UCSD-AML1 (cell line): ENCODE results near the gene ACOX3.
"Not testable (repeated sequence)": the region's sequence is repeated elsewhere in the genome, so short reads cannot be mapped to it uniquely, and the experiment has no call there.

ENCODE experiments used
- DNase-seq: peaks from one replicate; lab custom pipeline; 2025; ENCODE audit not compliant: unreplicated experiment; lab: John Stamatoyannopoulos, UW

Gene ACOX3

GRCh38 chr4:8440492-8441311 lies at the start of gene ACOX3, which contains the start of gene TRMT44:
TSS of gene ACOX3 (minus strand) at chr4:8440723. CDS start at chr4:8416521, 24,202 bp downstream.
TSS of gene TRMT44 (plus strand) at chr4:8440777. CDS start at chr4:8440823, 46 bp downstream.
- peak; percentile 94 for DNase-seq

GRCh38 chr4:8488791-8489369 lies 48.4 kb upstream of the ACOX3 start:
- DNase-seq, result no peak

GRCh38 chr4:8486643-8487042 lies 46.1 kb upstream of the ACOX3 start:
- not testable (repeated sequence) for DNase-seq

- DNase-seq, result no peak
Observed at GRCh38 chr4:8480221-8480620, 39.7 kb upstream of the ACOX3 start.

- no peak for DNase-seq
Observed at GRCh38 chr4:8478801-8479744, 38.5 kb upstream of the ACOX3 start.

- DNase-seq, result no peak
Observed at GRCh38 chr4:8478371-8478770, 37.8 kb upstream of the ACOX3 start.

- DNase-seq, result no peak
Observed at GRCh38 chr4:8477676-8478075, 37.2 kb upstream of the ACOX3 start.

GRCh38 chr4:8477095-8477635 lies 36.6 kb upstream of the ACOX3 start:
- no peak for DNase-seq

- DNase-seq, result no peak
Observed at GRCh38 chr4:8475751-8476575, 35.4 kb upstream of the ACOX3 start.

- no peak for DNase-seq
Observed at GRCh38 chr4:8474856-8475255, 34.3 kb upstream of the ACOX3 start.

GRCh38 chr4:8473920-8474590 lies 33.5 kb upstream of the ACOX3 start:
- DNase-seq, result no peak

- no peak for DNase-seq
Observed at GRCh38 chr4:8473198-8473919, 32.8 kb upstream of the ACOX3 start.

- DNase-seq, result no peak
Observed at GRCh38 chr4:8472689-8473197, 32.2 kb upstream of the ACOX3 start.

GRCh38 chr4:8472158-8472688 lies 31.7 kb upstream of the ACOX3 start:
- DNase-seq, result no peak

- no peak for DNase-seq
Observed at GRCh38 chr4:8471211-8471875, 30.8 kb upstream of the ACOX3 start.

- no peak for DNase-seq
Observed at GRCh38 chr4:8470451-8471024, 30.0 kb upstream of the ACOX3 start.

GRCh38 chr4:8469550-8469949 lies 29.0 kb upstream of the ACOX3 start:
- no peak for DNase-seq
